DND-41 (cell line): ENCODE data around the gene CASP6.

Experiments used
- ATAC-seq: fragments of 200-7000 bp; cut with Tn5 transposase; 3 replicates; pipeline ENCODE4 v1.9.1; 2021; ENCODE audit warnings: low read depth; ENCODE audit not compliant: insufficient read depth
- DNase-seq: peaks from one replicate; pipeline ENCODE4 v3.0.0-alpha.2; 2020
- H2AFZ ChIP-seq: 2 replicates; pipeline ENCODE4 v1.6.0; 2012; ENCODE audit warnings: low read depth, low read length
- H3K27ac ChIP-seq: 2 replicates; pipeline ENCODE4 v1.5.1; 2012; ENCODE audit warnings: low read length, inconsistent platforms
- H3K27me3 ChIP-seq: fragments of 200-600 bp; sonication (generic); 2 replicates; pipeline ENCODE4 v1.6.0; 2012; ENCODE audit warnings: low read length, mild to moderate bottlenecking, inconsistent platforms; ENCODE audit not compliant: insufficient read depth, poor library complexity
- H3K36me3 ChIP-seq: 2 replicates; pipeline ENCODE4 v1.5.1; 2012; ENCODE audit warnings: low read length, inconsistent platforms; ENCODE audit not compliant: insufficient read depth
- H3K4me1 ChIP-seq: 2 replicates; pipeline ENCODE4 v1.5.1; 2012; ENCODE audit warnings: mild to moderate bottlenecking, low read length; ENCODE audit not compliant: insufficient read depth
- H3K4me2 ChIP-seq: 2 replicates; pipeline ENCODE4 v1.6.0; 2012; ENCODE audit warnings: mild to moderate bottlenecking, moderate library complexity, low read length, inconsistent platforms; ENCODE audit not compliant: insufficient read depth
- H3K4me3 ChIP-seq, 2 experiments: fragments of 200-600 bp in 1 of 2; shearing (Covaris generic) in 1 of 2; 2 replicates each; pipeline ENCODE4 v1.5.1; 2012 to 2016; ENCODE audit warnings: inconsistent platforms in 2 of 2, low read length in 2 of 2, mild to moderate bottlenecking in 2 of 2, low read depth in 1 of 2, moderate library complexity in 1 of 2
- H3K79me2 ChIP-seq: 2 replicates; pipeline ENCODE4 v1.6.0; 2012; ENCODE audit warnings: low read length, inconsistent platforms; ENCODE audit not compliant: insufficient read depth
- H3K9ac ChIP-seq: 2 replicates; pipeline ENCODE4 v1.6.0; 2012; ENCODE audit warnings: low read depth, mild to moderate bottlenecking, inconsistent platforms, low read length, moderate library complexity
- H3K9me3 ChIP-seq: 2 replicates; pipeline ENCODE4 v1.5.1; 2012; ENCODE audit warnings: low read length, moderate library complexity, mild to moderate bottlenecking, inconsistent platforms; ENCODE audit not compliant: insufficient read depth, severe bottlenecking
- H4K20me1 ChIP-seq: 2 replicates; pipeline ENCODE4 v1.6.0; 2012; ENCODE audit warnings: low read length; ENCODE audit not compliant: insufficient read depth
- EZH2 ChIP-seq: IDR thresholded peaks from 3 replicates; pipeline ENCODE4 v1.6.1; 2012; ENCODE audit warnings: borderline replicate concordance, low read depth, mild to moderate bottlenecking, moderate library complexity, low read length, inconsistent platforms; ENCODE audit not compliant: severe bottlenecking
- TF ChIP-seq, protein P1 (sequence below): IDR thresholded peaks from 2 replicates; pipeline ENCODE4 v1.5.1; 2012; ENCODE audit warnings: borderline replicate concordance, low read length, moderate library complexity, mild to moderate bottlenecking; ENCODE audit not compliant: poor library complexity, severe bottlenecking; ENCODE audit errors: extremely low read depth

The CASP6 gene

DNA sequence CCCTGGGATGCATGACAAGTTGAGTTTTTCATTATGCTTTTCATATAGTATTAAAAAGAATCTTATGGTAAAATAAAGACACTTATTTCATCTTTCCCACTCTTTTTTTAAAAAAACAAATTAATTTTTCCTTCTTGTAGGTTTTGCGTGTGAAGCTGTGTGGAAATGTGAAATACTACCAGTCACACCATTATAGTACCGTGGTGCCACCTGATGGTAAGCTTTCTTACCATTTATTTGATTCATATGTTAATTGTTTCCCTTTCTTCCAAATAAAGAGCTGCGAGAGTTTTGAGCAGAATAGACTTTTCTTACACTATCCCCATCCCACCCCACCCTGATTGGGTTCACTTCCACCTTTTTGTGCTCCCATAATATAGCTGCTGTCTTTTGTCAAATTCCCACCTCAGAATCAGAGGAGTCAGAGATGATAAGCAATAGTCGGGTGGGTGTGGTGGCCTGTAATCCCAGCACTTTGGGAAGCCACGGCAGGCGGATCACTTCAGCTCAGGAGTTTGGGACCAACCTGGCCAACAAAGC lies 44.3 kb downstream of the CASP6 start:
- Histone ChIP-seq H4K20me1 (peaks cover 3% of the 10 kb centered on the region; the same call in 1 of the 2 replicates), H3K27me3 (no peaks in the 10 kb centered on the region), H3K79me2 (peaks cover 11% of the 10 kb centered on the region), H3K9ac (no peak overlapping the region), H2AFZ (no peak overlapping the region), H3K4me2 (no peak overlapping the region), H3K36me3 (peaks cover 7% of the 10 kb centered on the region), H3K27ac (no peak overlapping the region), H3K9me3 (no peaks in the 10 kb centered on the region), H3K4me1 (no peaks in the 10 kb centered on the region), H3K4me3 (no peak overlapping the region)
- DNase-seq (no peak), ATAC-seq (no peak)
- TF ChIP-seq, protein P1, sequence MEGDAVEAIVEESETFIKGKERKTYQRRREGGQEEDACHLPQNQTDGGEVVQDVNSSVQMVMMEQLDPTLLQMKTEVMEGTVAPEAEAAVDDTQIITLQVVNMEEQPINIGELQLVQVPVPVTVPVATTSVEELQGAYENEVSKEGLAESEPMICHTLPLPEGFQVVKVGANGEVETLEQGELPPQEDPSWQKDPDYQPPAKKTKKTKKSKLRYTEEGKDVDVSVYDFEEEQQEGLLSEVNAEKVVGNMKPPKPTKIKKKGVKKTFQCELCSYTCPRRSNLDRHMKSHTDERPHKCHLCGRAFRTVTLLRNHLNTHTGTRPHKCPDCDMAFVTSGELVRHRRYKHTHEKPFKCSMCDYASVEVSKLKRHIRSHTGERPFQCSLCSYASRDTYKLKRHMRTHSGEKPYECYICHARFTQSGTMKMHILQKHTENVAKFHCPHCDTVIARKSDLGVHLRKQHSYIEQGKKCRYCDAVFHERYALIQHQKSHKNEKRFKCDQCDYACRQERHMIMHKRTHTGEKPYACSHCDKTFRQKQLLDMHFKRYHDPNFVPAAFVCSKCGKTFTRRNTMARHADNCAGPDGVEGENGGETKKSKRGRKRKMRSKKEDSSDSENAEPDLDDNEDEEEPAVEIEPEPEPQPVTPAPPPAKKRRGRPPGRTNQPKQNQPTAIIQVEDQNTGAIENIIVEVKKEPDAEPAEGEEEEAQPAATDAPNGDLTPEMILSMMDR: peak; percentile 19
- no peak for TF ChIP-seq EZH2

DNA sequence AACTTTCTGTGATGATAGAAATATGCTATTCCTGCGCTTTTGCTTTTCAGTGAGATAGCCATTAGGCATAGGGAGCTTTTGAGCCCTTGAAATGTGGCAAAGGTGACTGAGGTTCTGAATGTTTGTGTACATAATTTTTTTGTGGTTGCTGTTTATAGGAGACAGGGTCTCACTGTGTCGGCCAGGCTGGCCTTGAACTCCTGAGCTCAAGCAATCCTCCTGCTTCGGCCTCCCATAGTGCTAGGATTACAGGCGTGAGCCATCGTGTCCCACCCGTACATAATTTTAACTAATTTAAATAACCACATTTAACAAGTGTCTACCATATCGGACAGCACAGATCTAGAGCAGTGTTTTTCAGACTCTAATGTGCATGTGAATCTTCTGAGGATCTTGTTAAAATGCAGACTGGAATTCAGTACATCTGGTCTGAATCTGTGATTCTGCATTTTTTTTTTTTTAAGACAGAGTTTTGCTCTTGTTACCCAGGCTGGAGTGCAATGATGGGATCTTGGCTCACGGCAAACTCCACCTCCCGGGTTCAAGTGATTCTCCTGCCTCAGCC lies 45.3 kb downstream of the CASP6 start:
- no peak for ATAC-seq
- H3K79me2 ChIP-seq: peaks cover 11% of the 10 kb centered on the region
- peaks cover 3% of the 10 kb centered on the region; the same call in 1 of the 2 replicates for H3K36me3 ChIP-seq
- H3K9ac ChIP-seq: no peak overlapping the region
- H3K4me1 ChIP-seq: no peaks in the 10 kb centered on the region
- DNase-seq: no peak
- no peak for TF ChIP-seq EZH2
- TF ChIP-seq, protein P1: no peak
- H2AFZ ChIP-seq: no peak overlapping the region
- H3K9me3 ChIP-seq: no peaks in the 10 kb centered on the region
- peaks cover 3% of the 10 kb centered on the region; the same call in 1 of the 2 replicates for H4K20me1 ChIP-seq
- H3K27me3 ChIP-seq: no peaks in the 10 kb centered on the region
- H3K4me3 ChIP-seq: no peak overlapping the region
- H3K4me2 ChIP-seq: no peak overlapping the region
- H3K27ac ChIP-seq: no peak overlapping the region

DNA sequence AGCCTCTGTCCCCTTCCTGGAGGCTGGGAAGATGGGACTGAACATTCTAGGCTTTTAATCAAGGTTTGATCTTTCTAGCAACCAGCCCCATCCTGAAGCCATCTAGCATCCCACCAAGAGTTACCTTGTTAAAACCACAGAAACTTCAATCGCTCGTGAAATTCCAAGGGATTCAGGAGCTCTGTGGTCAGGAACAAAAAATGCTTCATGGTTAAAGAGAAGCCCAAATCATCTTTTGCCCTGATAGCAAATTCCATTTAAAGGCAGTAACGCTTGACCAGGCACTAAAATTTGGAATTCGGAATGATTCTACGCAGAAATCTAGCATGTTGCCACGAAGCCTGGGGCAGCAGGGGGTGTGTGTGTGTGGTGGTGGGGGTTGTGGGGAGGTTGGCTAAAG lies 47.8 kb downstream of the CASP6 start:
- H3K27me3 ChIP-seq: no peaks in the 10 kb centered on the region
- peaks cover 6% of the 10 kb centered on the region; the same call in 1 of the 2 replicates for H3K36me3 ChIP-seq
- no peak for ATAC-seq
- H3K4me1 ChIP-seq: no peaks in the 10 kb centered on the region
- H3K4me3 ChIP-seq: no peak overlapping the region
- H3K4me2 ChIP-seq: no peak overlapping the region
- DNase-seq: no peak
- H2AFZ ChIP-seq: no peak overlapping the region
- H3K9me3 ChIP-seq: peaks cover 3% of the 10 kb centered on the region
- TF ChIP-seq, protein P1: no peak
- TF ChIP-seq EZH2: no peak
- H3K27ac ChIP-seq: no peak overlapping the region
- peaks cover 25% of the 10 kb centered on the region for H3K79me2 ChIP-seq
- peaks cover 3% of the 10 kb centered on the region; the same call in 1 of the 2 replicates for H4K20me1 ChIP-seq
- H3K9ac ChIP-seq: no peak overlapping the region
